GM18508 (cell line): Measurements from ENCODE around the gene ATF6B.

Experiments used
- ATAC-seq: cut with Tn5 transposase; IDR thresholded peaks from one replicate; pipeline ENCODE4 v1.9.1; 2021; ENCODE audit warnings: moderate number of reproducible peaks; ENCODE audit not compliant: insufficient read depth, unreplicated experiment

ATF6B gene

GRCh38 chr6:32127717-32128592 lies at the start of gene ATF6B:
Gene ATF6B (minus strand): TSS chr6:32128246. CDS start chr6:32128207, 39 bp downstream.
- ATAC-seq: peak; percentile 76

GRCh38 chr6:32177183-32177787 lies 49.2 kb upstream of the ATF6B start:
- ATAC-seq: no peak

GRCh38 chr6:32176476-32177182 lies 48.6 kb upstream of the ATF6B start:
- no peak for ATAC-seq

- ATAC-seq: no peak
Measured at GRCh38 chr6:32175711-32176475, 47.8 kb upstream of the ATF6B start, which contains the start of gene AGPAT1. Gene AGPAT1 (minus strand): TSS chr6:32176084. CDS start chr6:32171496, 4,588 bp downstream.

GRCh38 chr6:32175322-32175710 lies 47.3 kb upstream of the ATF6B start:
- ATAC-seq: no peak

GRCh38 chr6:32174416-32174815 lies 46.4 kb upstream of the ATF6B start:
- ATAC-seq: no peak

GRCh38 chr6:32173051-32173727 lies 45.1 kb upstream of the ATF6B start:
- no peak for ATAC-seq

- ATAC-seq: no peak
Measured at GRCh38 chr6:32171234-32171633, 43.2 kb upstream of the ATF6B start.

GRCh38 chr6:32170294-32170693 lies 42.2 kb upstream of the ATF6B start:
- no peak for ATAC-seq

- ATAC-seq: no peak
Measured at GRCh38 chr6:32168807-32169591, 41.0 kb upstream of the ATF6B start.

GRCh38 chr6:32168350-32168749 lies 40.3 kb upstream of the ATF6B start:
- ATAC-seq: no peak

- no peak for ATAC-seq
Measured at GRCh38 chr6:32167761-32168262, 39.8 kb upstream of the ATF6B start.

- no peak for ATAC-seq
Measured at GRCh38 chr6:32167154-32167760, 39.2 kb upstream of the ATF6B start.

GRCh38 chr6:32166411-32167061 lies 38.5 kb upstream of the ATF6B start:
- no peak for ATAC-seq

- ATAC-seq: no peak
Measured at GRCh38 chr6:32164295-32164694, 36.2 kb upstream of the ATF6B start, which contains the start of gene EGFL8. Gene EGFL8 (plus strand): TSS chr6:32164595. CDS start chr6:32166166, 1,571 bp downstream.

GRCh38 chr6:32163559-32164258 lies 35.7 kb upstream of the ATF6B start:
- no peak for ATAC-seq

GRCh38 chr6:32158052-32158451 lies 30.0 kb upstream of the ATF6B start:
- ATAC-seq: no peak
